GM12878 (cell line): Measurements from ENCODE around the gene ARHGAP45. TPM values are rescaled to one million over a fixed set of nuclear protein-coding genes. Genes with fewer than 3 reads are reported as not detected.
A peak's percentile ranks its signal among the peaks of the same experiment; 100 is the strongest.

Experiments used
- ASH2L ChIP-seq: fragments of 300-600, 200-600 bp; sonication (generic); IDR thresholded peaks from 2 replicates; pipeline ENCODE4 v1.6.1; 2017; ENCODE audit warnings: low read depth, mild to moderate bottlenecking, borderline replicate concordance
- CHD2 ChIP-seq: IDR thresholded peaks from 2 replicates; pipeline ENCODE4 v1.6.1; 2011; ENCODE audit warnings: low read depth, low read length, improper control_type of control experiment, borderline replicate concordance
- DPF2 ChIP-seq: fragments of 450-650 bp; IDR thresholded peaks from 2 replicates; pipeline ENCODE4 v1.6.1; 2017; ENCODE audit warnings: mild to moderate bottlenecking
- ETV6 ChIP-seq, 2 experiments: fragments of 450-650 bp in 1 of 2; IDR thresholded peaks in 1 of 2; conservative IDR thresholded peaks in 1 of 2; 2 replicates each; pipeline ENCODE4 v1.6.1; 2014; ENCODE audit warnings: antibody characterized with exemption in 1 of 2, borderline replicate concordance in 1 of 2, low read depth in 1 of 2, mild to moderate bottlenecking in 1 of 2, moderate library complexity in 1 of 2
- HDAC6 ChIP-seq: fragments of 200-600 bp; sonication (generic); IDR thresholded peaks from one replicate; pipeline ENCODE4 v1.8.0; 2017; ENCODE audit warnings: antibody characterized with exemption; ENCODE audit not compliant: unreplicated experiment
- NR2C1 ChIP-seq: fragments of 450-650 bp; IDR thresholded peaks from 2 replicates; pipeline ENCODE4 v1.6.1; 2017; ENCODE audit warnings: antibody characterized with exemption, mild to moderate bottlenecking, moderate library complexity
- PAX8 ChIP-seq: fragments of 450-650 bp; IDR thresholded peaks from 2 replicates; pipeline ENCODE4 v1.6.1; 2017; ENCODE audit warnings: mild to moderate bottlenecking, moderate library complexity
- RB1 ChIP-seq: fragments of 450-650 bp; formaldehyde crosslinking; IDR thresholded peaks from 2 replicates; pipeline ENCODE4 v1.6.1; 2017; ENCODE audit warnings: mild to moderate bottlenecking, borderline replicate concordance
- RUNX3 ChIP-seq: IDR thresholded peaks from 2 replicates; pipeline ENCODE4 v1.6.1; 2012; ENCODE audit warnings: low read length, inconsistent platforms
- SMAD1 ChIP-seq: fragments of 450-650 bp; IDR thresholded peaks from 2 replicates; pipeline ENCODE4 v1.6.1; 2018; ENCODE audit warnings: mild to moderate bottlenecking, low read depth; ENCODE audit not compliant: partially characterized antibody
- SMAD5 ChIP-seq: IDR thresholded peaks from 2 replicates; pipeline ENCODE4 v1.6.1; 2016; ENCODE audit warnings: antibody characterized with exemption, low read depth
- SP1 ChIP-seq: IDR thresholded peaks from one replicate; pipeline ENCODE4 v1.6.1; 2011; ENCODE audit warnings: low read depth, low read length
- SPI1 ChIP-seq: IDR thresholded peaks from 2 replicates; pipeline ENCODE4 v1.6.1; 2011; ENCODE audit warnings: low read depth, mild to moderate bottlenecking, low read length, moderate library complexity, borderline replicate concordance; ENCODE audit not compliant: insufficient read depth
- STAT3 ChIP-seq: IDR thresholded peaks from 2 replicates; pipeline ENCODE4 v1.6.1; 2011; ENCODE audit warnings: low read depth, low read length, improper control_type of control experiment
- TARDBP ChIP-seq: IDR thresholded peaks from 2 replicates; pipeline ENCODE4 v1.6.1; 2016; ENCODE audit warnings: borderline replicate concordance
- ZSCAN29 ChIP-seq: fragments of 450-650 bp; IDR thresholded peaks from 2 replicates; pipeline ENCODE4 v1.6.1; 2017; ENCODE audit warnings: mild to moderate bottlenecking, moderate library complexity
- polyA plus RNA-seq, 11 experiments: library from polyadenylated mRNA; depleted of rRNA in 4 of 11; unstranded in 6 of 11; stranded (reverse) in 5 of 11; fragments of >200 nt; fragmentation: Nextera tagmentation in 4 of 11; fragmentation: Illumina TruSeq in 1 of 11; extraction: Ambion mirVana in 4 of 11; extraction: Trizol in 1 of 11; gene quantifications; 1 replicate in 1 of 11; 2 replicates in 10 of 11; pipeline versions ENCODE4 v1.2.1 to v1.2.3, GENCODE V29; 2011 to 2016; ENCODE audit warnings: inconsistent platforms in 2 of 11, missing spikeins in 2 of 11, low read depth in 1 of 11
- total RNA-seq, 4 experiments: library from RNA; depleted of rRNA in 3 of 4; stranded (reverse); fragments of >200 nt in 3 of 4; fragmentation: Illumina TruSeq in 1 of 4; extraction: Trizol in 1 of 4; gene quantifications; 2 replicates each; pipeline versions ENCODE4 v1.2.1 to v1.2.3, GENCODE V29; 2013 to 2021
- TF ChIP-seq, protein P1 (sequence below): fragments of 450-650 bp; IDR thresholded peaks from 2 replicates; pipeline ENCODE4 v1.6.1; 2018; ENCODE audit warnings: mild to moderate bottlenecking, low read depth, moderate library complexity; ENCODE audit not compliant: partially characterized antibody
- TF ChIP-seq, protein P2 (sequence below): fragments of 450-650 bp; IDR thresholded peaks from 2 replicates; pipeline ENCODE4 v1.6.1; 2016; ENCODE audit warnings: mild to moderate bottlenecking
- TF ChIP-seq, protein P3 (sequence below), 3 experiments: IDR thresholded peaks in 2 of 3; conservative IDR thresholded peaks in 1 of 3; 2 replicates each; pipeline ENCODE4 v1.5.1; 2011; ENCODE audit warnings: low read depth in 3 of 3, low read length in 3 of 3, mild to moderate bottlenecking in 3 of 3, control low read depth in 2 of 3, moderate library complexity in 2 of 3, inconsistent platforms in 1 of 3, mixed read lengths in 1 of 3; ENCODE audit not compliant: control insufficient read depth in 2 of 3, insufficient read depth in 1 of 3; ENCODE audit errors: extremely low read depth in 1 of 3
- TF ChIP-seq, protein P4 (sequence below): fragments of 450-650 bp; formaldehyde crosslinking; IDR thresholded peaks from 2 replicates; pipeline ENCODE4 v1.5.0; 2022; ENCODE audit warnings: mild to moderate bottlenecking, missing genetic modification characterization

ARHGAP45 gene
- total and polyA plus RNA-seq, 10 of the 15 experiments (the other 5 are each of a cell fraction or from before 2014, with no cell fraction given): 1.4 to 151 (median 59.9) TPM

DNA sequence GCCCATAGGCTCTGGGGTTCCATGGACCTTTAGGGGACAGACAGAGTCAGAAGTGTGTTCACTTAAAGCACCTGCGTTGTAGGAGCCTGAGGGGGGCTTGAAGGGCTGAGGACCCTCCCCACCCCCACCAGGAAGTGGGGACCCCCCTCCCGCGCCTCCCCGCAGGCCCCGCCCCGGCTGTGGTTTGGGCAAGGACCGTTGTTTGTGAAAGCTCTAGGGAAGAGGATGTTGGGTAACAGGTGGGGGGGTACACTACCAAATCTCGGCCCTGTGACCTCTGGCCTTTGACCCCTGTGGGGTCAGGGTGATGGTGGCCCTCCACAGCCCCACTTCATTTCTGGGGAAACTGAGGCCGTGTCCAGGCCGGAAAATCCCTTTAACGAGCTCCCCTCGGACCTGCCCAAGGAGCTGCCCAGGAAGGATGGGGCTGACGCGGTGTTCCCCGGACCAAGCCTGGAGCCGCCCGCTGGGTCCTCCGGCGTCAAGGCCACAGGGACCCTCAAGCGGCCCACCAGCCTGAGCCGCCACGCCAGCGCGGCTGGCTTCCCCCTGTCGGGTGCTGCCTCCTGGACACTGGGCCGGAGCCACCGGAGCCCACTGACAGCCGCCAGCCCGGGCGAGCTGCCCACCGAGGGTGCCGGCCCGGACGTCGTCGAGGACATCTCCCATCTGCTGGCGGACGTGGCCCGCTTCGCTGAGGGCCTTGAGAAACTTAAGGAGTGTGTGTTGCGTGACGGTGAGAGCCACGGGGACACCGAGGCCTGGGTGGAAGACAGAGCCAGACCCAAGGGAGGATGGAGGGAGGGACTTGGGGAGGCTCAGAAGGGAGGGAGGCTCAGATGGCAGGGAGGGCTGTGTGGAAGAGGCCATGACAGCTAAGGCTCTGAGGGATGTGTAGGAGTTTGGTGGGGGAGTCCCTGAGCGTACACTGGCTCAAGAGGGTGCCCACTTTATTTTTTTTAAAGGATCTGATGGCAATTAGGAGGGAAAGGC is 1.3 kb downstream of the ARHGAP45 start (continued):
- TF ChIP-seq, protein P1, sequence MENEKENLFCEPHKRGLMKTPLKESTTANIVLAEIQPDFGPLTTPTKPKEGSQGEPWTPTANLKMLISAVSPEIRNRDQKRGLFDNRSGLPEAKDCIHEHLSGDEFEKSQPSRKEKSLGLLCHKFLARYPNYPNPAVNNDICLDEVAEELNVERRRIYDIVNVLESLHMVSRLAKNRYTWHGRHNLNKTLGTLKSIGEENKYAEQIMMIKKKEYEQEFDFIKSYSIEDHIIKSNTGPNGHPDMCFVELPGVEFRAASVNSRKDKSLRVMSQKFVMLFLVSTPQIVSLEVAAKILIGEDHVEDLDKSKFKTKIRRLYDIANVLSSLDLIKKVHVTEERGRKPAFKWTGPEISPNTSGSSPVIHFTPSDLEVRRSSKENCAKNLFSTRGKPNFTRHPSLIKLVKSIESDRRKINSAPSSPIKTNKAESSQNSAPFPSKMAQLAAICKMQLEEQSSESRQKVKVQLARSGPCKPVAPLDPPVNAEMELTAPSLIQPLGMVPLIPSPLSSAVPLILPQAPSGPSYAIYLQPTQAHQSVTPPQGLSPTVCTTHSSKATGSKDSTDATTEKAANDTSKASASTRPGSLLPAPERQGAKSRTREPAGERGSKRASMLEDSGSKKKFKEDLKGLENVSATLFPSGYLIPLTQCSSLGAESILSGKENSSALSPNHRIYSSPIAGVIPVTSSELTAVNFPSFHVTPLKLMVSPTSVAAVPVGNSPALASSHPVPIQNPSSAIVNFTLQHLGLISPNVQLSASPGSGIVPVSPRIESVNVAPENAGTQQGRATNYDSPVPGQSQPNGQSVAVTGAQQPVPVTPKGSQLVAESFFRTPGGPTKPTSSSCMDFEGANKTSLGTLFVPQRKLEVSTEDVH: no peak
- no peak for TF ChIP-seq PAX8
- no peak for TF ChIP-seq SMAD5
- no peak for TF ChIP-seq SPI1
- TF ChIP-seq ETV6 (conservative IDR thresholded peaks at IDR 0.05 in 1 of 2, IDR thresholded peaks at IDR 0.05 in 1 of 2; ENCODE audit: borderline replicate concordance in 1 of 2, low read depth in 1 of 2): no peak; a peak in 1 of 4 replicates
- TF ChIP-seq ASH2L: no peak
- TF ChIP-seq, protein P2, sequence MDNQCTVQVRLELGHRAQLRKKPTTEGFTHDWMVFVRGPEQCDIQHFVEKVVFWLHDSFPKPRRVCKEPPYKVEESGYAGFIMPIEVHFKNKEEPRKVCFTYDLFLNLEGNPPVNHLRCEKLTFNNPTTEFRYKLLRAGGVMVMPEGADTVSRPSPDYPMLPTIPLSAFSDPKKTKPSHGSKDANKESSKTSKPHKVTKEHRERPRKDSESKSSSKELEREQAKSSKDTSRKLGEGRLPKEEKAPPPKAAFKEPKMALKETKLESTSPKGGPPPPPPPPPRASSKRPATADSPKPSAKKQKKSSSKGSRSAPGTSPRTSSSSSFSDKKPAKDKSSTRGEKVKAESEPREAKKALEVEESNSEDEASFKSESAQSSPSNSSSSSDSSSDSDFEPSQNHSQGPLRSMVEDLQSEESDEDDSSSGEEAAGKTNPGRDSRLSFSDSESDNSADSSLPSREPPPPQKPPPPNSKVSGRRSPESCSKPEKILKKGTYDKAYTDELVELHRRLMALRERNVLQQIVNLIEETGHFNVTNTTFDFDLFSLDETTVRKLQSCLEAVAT: no peak
- no peak for TF ChIP-seq ZSCAN29
- TF ChIP-seq CHD2: no peak
- TF ChIP-seq SMAD1: no peak
- TF ChIP-seq, protein P3, sequence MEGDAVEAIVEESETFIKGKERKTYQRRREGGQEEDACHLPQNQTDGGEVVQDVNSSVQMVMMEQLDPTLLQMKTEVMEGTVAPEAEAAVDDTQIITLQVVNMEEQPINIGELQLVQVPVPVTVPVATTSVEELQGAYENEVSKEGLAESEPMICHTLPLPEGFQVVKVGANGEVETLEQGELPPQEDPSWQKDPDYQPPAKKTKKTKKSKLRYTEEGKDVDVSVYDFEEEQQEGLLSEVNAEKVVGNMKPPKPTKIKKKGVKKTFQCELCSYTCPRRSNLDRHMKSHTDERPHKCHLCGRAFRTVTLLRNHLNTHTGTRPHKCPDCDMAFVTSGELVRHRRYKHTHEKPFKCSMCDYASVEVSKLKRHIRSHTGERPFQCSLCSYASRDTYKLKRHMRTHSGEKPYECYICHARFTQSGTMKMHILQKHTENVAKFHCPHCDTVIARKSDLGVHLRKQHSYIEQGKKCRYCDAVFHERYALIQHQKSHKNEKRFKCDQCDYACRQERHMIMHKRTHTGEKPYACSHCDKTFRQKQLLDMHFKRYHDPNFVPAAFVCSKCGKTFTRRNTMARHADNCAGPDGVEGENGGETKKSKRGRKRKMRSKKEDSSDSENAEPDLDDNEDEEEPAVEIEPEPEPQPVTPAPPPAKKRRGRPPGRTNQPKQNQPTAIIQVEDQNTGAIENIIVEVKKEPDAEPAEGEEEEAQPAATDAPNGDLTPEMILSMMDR (IDR thresholded peaks at IDR 0.05 in 2 of 3, conservative IDR thresholded peaks at IDR 0.05 in 1 of 3; ENCODE audit: control insufficient read depth in 2 of 3, extremely low read depth in 1 of 3, insufficient read depth in 1 of 3, low read depth in 3 of 3, low read length in 3 of 3): no peak
- TF ChIP-seq RB1: no peak
- no peak for TF ChIP-seq STAT3
- peak; percentile 43; the same call in 1 of the 2 replicates for TF ChIP-seq DPF2
- TF ChIP-seq RUNX3: peak; percentile 80
- TF ChIP-seq, protein P4, sequence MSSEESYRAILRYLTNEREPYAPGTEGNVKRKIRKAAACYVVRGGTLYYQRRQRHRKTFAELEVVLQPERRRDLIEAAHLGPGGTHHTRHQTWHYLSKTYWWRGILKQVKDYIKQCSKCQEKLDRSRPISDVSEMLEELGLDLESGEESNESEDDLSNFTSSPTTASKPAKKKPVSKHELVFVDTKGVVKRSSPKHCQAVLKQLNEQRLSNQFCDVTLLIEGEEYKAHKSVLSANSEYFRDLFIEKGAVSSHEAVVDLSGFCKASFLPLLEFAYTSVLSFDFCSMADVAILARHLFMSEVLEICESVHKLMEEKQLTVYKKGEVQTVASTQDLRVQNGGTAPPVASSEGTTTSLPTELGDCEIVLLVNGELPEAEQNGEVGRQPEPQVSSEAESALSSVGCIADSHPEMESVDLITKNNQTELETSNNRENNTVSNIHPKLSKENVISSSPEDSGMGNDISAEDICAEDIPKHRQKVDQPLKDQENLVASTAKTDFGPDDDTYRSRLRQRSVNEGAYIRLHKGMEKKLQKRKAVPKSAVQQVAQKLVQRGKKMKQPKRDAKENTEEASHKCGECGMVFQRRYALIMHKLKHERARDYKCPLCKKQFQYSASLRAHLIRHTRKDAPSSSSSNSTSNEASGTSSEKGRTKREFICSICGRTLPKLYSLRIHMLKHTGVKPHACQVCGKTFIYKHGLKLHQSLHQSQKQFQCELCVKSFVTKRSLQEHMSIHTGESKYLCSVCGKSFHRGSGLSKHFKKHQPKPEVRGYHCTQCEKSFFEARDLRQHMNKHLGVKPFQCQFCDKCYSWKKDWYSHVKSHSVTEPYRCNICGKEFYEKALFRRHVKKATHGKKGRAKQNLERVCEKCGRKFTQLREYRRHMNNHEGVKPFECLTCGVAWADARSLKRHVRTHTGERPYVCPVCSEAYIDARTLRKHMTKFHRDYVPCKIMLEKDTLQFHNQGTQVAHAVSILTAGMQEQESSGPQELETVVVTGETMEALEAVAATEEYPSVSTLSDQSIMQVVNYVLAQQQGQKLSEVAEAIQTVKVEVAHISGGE: no peak
- no peak for TF ChIP-seq TARDBP
- TF ChIP-seq SP1: no peak
- no peak for TF ChIP-seq HDAC6
- TF ChIP-seq NR2C1: peak; percentile 98
